ENCODE results near the gene GSTM4.

The GSTM4 gene

DNA sequence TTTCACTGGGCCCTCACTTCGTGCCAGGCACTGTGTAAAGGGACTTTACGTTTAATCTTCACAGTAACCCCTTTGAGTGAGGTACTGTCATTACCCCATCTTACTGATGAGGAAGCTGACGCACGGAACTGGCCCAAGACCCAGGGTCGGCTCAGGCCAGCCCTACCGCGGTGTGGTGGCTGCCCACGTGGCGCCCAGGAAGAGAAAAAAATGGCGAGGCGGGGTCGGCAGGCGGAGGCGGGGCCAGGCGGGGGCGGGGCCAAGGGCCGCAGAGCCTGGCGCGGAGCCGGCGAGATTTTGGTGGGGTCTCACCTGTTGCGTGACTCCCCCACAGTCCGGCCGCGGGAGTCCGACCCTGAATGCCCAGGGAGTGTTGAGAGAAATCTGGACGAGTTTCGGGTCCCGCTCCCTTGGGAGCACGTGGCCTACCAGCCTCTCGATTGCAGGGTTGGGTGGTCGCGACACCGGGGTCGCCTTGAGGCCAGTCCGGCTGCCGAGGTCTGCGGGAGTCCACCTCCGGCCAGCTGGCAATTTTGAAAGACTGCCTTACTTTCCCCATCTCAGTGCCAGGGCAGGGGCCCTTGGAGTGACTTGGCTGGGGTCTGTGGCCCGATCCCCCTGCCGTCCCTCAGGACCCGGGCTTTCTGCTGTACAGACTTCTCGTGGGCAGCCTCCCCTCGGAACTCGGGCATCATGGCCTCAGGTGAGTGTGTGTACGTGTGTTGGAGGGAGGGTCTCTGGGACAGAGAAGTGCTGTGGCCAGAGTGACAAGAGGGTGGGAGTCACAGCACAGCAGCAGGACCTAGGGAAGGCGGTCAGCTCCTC is 36.1 kb upstream of the GSTM4 start, which contains the start of the genes AMPD2 and GNAT2:
Gene AMPD2 (plus strand): TSS at position 262 of the 825 bp plus-strand sequence. CDS start 1,339 bp downstream, outside the sequence.
Gene GNAT2 (minus strand): TSS at position 41 of the 825 bp plus-strand sequence. CDS start 6,746 bp downstream, outside the sequence.
- peak; percentile 84 to 90 for DNase-seq (ENCODE audit: low read depth in 1 of 2, low spot score in 1 of 2)
- Histone ChIP-seq H3K27ac (replicated peaks) (peak within 1 kb of the TSS; percentile 90), H3K27me3 (ENCODE audit: insufficient read depth, poor library complexity, severe bottlenecking) (no peaks in the 10 kb centered on the region), H3K4me3 (replicated peaks; ENCODE audit: insufficient read depth, low read length) (peak within 1 kb of the TSS; percentile 94)
- TF ChIP-seq, protein P1, sequence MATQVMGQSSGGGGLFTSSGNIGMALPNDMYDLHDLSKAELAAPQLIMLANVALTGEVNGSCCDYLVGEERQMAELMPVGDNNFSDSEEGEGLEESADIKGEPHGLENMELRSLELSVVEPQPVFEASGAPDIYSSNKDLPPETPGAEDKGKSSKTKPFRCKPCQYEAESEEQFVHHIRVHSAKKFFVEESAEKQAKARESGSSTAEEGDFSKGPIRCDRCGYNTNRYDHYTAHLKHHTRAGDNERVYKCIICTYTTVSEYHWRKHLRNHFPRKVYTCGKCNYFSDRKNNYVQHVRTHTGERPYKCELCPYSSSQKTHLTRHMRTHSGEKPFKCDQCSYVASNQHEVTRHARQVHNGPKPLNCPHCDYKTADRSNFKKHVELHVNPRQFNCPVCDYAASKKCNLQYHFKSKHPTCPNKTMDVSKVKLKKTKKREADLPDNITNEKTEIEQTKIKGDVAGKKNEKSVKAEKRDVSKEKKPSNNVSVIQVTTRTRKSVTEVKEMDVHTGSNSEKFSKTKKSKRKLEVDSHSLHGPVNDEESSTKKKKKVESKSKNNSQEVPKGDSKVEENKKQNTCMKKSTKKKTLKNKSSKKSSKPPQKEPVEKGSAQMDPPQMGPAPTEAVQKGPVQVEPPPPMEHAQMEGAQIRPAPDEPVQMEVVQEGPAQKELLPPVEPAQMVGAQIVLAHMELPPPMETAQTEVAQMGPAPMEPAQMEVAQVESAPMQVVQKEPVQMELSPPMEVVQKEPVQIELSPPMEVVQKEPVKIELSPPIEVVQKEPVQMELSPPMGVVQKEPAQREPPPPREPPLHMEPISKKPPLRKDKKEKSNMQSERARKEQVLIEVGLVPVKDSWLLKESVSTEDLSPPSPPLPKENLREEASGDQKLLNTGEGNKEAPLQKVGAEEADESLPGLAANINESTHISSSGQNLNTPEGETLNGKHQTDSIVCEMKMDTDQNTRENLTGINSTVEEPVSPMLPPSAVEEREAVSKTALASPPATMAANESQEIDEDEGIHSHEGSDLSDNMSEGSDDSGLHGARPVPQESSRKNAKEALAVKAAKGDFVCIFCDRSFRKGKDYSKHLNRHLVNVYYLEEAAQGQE (IDR thresholded peaks at IDR 0.05; ENCODE audit: insufficient replicate concordance, low read depth): peak; percentile 38
- TF ChIP-seq GABPA (IDR thresholded peaks at IDR 0.05; ENCODE audit: low read depth) (no peak), POLR2AphosphoS5 (IDR thresholded peaks at IDR 0.05; ENCODE audit: low read depth) (peak; percentile 84), SPI1 (IDR thresholded peaks at IDR 0.05; ENCODE audit: borderline replicate concordance, low read depth) (peak; percentile 36; the same call in 1 of the 2 replicates)
- TF ChIP-seq, protein P2, sequence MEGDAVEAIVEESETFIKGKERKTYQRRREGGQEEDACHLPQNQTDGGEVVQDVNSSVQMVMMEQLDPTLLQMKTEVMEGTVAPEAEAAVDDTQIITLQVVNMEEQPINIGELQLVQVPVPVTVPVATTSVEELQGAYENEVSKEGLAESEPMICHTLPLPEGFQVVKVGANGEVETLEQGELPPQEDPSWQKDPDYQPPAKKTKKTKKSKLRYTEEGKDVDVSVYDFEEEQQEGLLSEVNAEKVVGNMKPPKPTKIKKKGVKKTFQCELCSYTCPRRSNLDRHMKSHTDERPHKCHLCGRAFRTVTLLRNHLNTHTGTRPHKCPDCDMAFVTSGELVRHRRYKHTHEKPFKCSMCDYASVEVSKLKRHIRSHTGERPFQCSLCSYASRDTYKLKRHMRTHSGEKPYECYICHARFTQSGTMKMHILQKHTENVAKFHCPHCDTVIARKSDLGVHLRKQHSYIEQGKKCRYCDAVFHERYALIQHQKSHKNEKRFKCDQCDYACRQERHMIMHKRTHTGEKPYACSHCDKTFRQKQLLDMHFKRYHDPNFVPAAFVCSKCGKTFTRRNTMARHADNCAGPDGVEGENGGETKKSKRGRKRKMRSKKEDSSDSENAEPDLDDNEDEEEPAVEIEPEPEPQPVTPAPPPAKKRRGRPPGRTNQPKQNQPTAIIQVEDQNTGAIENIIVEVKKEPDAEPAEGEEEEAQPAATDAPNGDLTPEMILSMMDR (IDR thresholded peaks at IDR 0.05; ENCODE audit: insufficient read depth, low read length): no peak

DNA sequence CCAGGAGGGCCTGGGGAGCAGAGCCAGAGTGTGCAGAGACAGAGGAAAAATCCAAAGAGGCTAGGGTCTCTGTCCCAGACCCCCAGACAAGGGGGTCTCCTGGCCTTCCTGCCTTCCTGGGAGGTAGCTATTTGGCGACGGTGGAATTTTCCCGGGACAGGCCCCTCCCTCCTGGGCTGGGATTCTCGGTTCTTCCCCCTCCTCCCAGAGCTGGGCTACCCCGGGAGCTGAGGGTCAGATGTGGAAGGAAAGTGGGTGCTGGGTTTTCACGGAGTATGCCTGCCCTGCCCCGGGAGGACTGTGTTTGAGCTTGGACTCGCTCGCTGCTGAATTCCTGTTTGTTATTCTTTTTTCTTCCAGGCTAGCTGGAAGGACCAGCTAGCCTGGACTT is 35.5 kb upstream of the GSTM4 start:
- peak overlapping the region; percentile 94 for H3K4me3 ChIP-seq (replicated peaks; ENCODE audit: insufficient read depth, low read length)
- no peaks in the 10 kb centered on the region for H3K27me3 ChIP-seq (ENCODE audit: insufficient read depth, poor library complexity, severe bottlenecking)
- no peak for DNase-seq (ENCODE audit: low read depth in 1 of 2, low spot score in 1 of 2)
- TF ChIP-seq, protein P1 (IDR thresholded peaks at IDR 0.05; ENCODE audit: insufficient replicate concordance, low read depth): no peak
- TF ChIP-seq, protein P2 (IDR thresholded peaks at IDR 0.05; ENCODE audit: insufficient read depth, low read length): no peak
- TF ChIP-seq POLR2AphosphoS5 (IDR thresholded peaks at IDR 0.05; ENCODE audit: low read depth) (no peak), GABPA (IDR thresholded peaks at IDR 0.05; ENCODE audit: low read depth) (no peak), SPI1 (IDR thresholded peaks at IDR 0.05; ENCODE audit: borderline replicate concordance, low read depth) (no peak)
- peak overlapping the region; percentile 90 for H3K27ac ChIP-seq (replicated peaks)

DNA sequence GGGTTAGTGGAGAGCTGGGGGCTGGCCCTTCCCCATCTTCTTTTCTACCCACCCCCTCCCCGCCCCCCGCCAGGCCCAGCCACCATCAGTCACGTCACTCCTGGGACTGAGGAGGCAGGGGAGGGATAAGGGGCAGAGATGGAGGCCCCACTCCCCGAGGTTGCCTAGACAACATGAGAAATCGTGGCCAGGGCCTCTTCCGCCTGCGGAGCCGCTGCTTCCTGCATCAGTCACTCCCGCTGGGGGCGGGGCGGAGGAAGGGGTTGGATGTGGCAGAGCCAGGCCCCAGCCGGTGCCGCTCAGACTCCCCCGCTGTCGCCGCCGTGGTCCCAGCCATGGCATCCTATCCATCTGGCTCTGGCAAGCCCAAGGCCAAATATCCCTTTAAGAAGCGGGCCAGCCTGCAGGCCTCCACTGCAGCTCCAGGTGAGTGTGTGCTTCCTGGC is 35.0 kb upstream of the GSTM4 start:
- Histone ChIP-seq H3K27ac (replicated peaks) (peak overlapping the region; percentile 90), H3K4me3 (replicated peaks; ENCODE audit: insufficient read depth, low read length) (peak overlapping the region; percentile 94), H3K27me3 (ENCODE audit: insufficient read depth, poor library complexity, severe bottlenecking) (no peaks in the 10 kb centered on the region)
- DNase-seq (ENCODE audit: low read depth in 1 of 2, low spot score in 1 of 2): peak; percentile 95 to 98
- TF ChIP-seq POLR2AphosphoS5 (IDR thresholded peaks at IDR 0.05; ENCODE audit: low read depth): peak; percentile 35; the same call in 1 of the 2 replicates
- TF ChIP-seq SPI1 (IDR thresholded peaks at IDR 0.05; ENCODE audit: borderline replicate concordance, low read depth): no peak
- peak; percentile 46; the same call in 1 of the 2 replicates for TF ChIP-seq GABPA (IDR thresholded peaks at IDR 0.05; ENCODE audit: low read depth)
